PC-3 (cell line): ENCODE measurements around the gene EFCAB6. TPM values are rescaled to one million over a fixed set of nuclear protein-coding genes. Genes with fewer than 3 reads are reported as not detected.

Experiments used
- ATAC-seq: fragments of 200-7000 bp; cut with Tn5 transposase; 2 replicates; pipeline ENCODE4 v1.9.1; 2020; ENCODE audit warnings: mild to moderate bottlenecking, moderate library complexity
- BruUV-seq: library from RNA; stranded (reverse); fragments of 400-500 nt; replicated peaks from 2 replicates; lab custom pipeline; 2021; lab: Mats Ljungman, UMichigan
- CTCF ChIA-PET: fragments of 300-600 bp; sonication (Branson Sonifier 250); formaldehyde crosslinking; loops from one replicate; lab custom pipeline; 2022; ENCODE audit warnings: antibody characterized with exemption; lab: Charles Lee
- POLR2A ChIA-PET: fragments of 300-600 bp; sonication (Branson Sonifier 250); formaldehyde crosslinking; loops from one replicate; lab custom pipeline; 2022; ENCODE audit warnings: antibody characterized with exemption; ENCODE audit not compliant: unreplicated experiment; lab: Charles Lee
- DNase-seq: peaks from one replicate; pipeline ENCODE4 v3.0.0-alpha.2; 2015
- H2AFZ ChIP-seq: fragments of 300-600 bp; sonication (generic); 2 replicates; pipeline ENCODE4 v1.6.0; 2016; ENCODE audit warnings: antibody characterized with exemption, low read length
- H3F3A ChIP-seq: fragments of 300-600 bp; sonication (generic); one replicate; pipeline ENCODE4 v1.6.0; 2017; ENCODE audit warnings: antibody characterized with exemption, low read length, control low read depth, mild to moderate bottlenecking; ENCODE audit not compliant: unreplicated experiment
- H3K27ac ChIP-seq: fragments of 300-600 bp; sonication (generic); 2 replicates; pipeline ENCODE4 v1.5.1; 2016; ENCODE audit warnings: mild to moderate bottlenecking, low read length
- H3K27me3 ChIP-seq: fragments of 300-600 bp; sonication (generic); 2 replicates; pipeline ENCODE4 v1.6.1; 2016; ENCODE audit warnings: low read length, mixed read lengths
- H3K36me3 ChIP-seq: fragments of 300-600 bp; sonication (generic); 2 replicates; pipeline ENCODE4 v1.6.1; 2016; ENCODE audit warnings: low read depth, mixed run types, low read length, mixed read lengths
- H3K4me1 ChIP-seq: fragments of 300-600 bp; sonication (generic); 2 replicates; pipeline ENCODE4 v1.5.1; 2016; ENCODE audit warnings: low read length; ENCODE audit not compliant: insufficient read depth
- H3K4me2 ChIP-seq: fragments of 300-600 bp; sonication (generic); 2 replicates; pipeline ENCODE4 v1.6.0; 2016; ENCODE audit warnings: low read length
- H3K4me3 ChIP-seq: fragments of 300-600 bp; sonication (generic); 2 replicates; pipeline ENCODE4 v1.5.1; 2016; ENCODE audit warnings: mild to moderate bottlenecking, low read length, mixed read lengths
- H3K79me2 ChIP-seq: fragments of 300-600 bp; sonication (generic); 2 replicates; pipeline ENCODE4 v1.6.1; 2017; ENCODE audit warnings: low read length, mixed read lengths
- H3K9ac ChIP-seq: fragments of 300-600 bp; sonication (generic); 2 replicates; pipeline ENCODE4 v1.6.0; 2016; ENCODE audit warnings: mild to moderate bottlenecking, low read length
- H3K9me2 ChIP-seq: fragments of 300-600 bp; sonication (generic); replicated peaks from 2 replicates; pipeline ENCODE4 v1.6.1; 2016; ENCODE audit warnings: mixed run types, low read length, mixed read lengths
- H3K9me3 ChIP-seq: fragments of 300-600 bp; sonication (generic); 2 replicates; pipeline ENCODE4 v1.6.1; 2016; ENCODE audit warnings: low read length, mixed read lengths
- H4K20me1 ChIP-seq: fragments of 300-600 bp; sonication (generic); 2 replicates; pipeline ENCODE4 v1.6.1; 2016; ENCODE audit warnings: low read length, mixed read lengths
- EZH2 ChIP-seq: fragments of 300-600 bp; sonication (generic); IDR thresholded peaks from one replicate; pipeline ENCODE4 v1.6.1; 2017; ENCODE audit warnings: antibody characterized with exemption, mild to moderate bottlenecking, low read length; ENCODE audit not compliant: unreplicated experiment
- EZH2phosphoT487 ChIP-seq: fragments of 300-600 bp; sonication (generic); IDR thresholded peaks from 2 replicates; pipeline ENCODE4 v1.6.1; 2018; ENCODE audit warnings: mild to moderate bottlenecking, antibody characterized with exemption, low read length, borderline replicate concordance
- intact Hi-C: fragments of 100-400 bp; cut with micrococcal nuclease; formaldehyde crosslinking; loops from 2 replicates; pipeline ENCODE4 v1.9.0; 2023
- total RNA-seq: library from RNA; depleted of rRNA; stranded (reverse); fragments of >200 nt; gene quantifications from 2 replicates; pipeline ENCODE4 v1.2.3, GENCODE V29; 2014
- TF ChIP-seq, protein P1 (sequence below): fragments of 300-600 bp; sonication (generic); conservative IDR thresholded peaks from 2 replicates; pipeline ENCODE4 v1.5.1; 2017; ENCODE audit warnings: antibody characterized with exemption, low read depth, mild to moderate bottlenecking, low read length

EFCAB6 gene
- total RNA-seq, 1 experiment from 2014 or later = 0.07 TPM

GRCh38 chr22:43516996-43517635 is 295.0 kb downstream of the EFCAB6 start:
- POLR2A ChIA-PET = no interaction called here
- H3K4me1 ChIP-seq = peaks cover 13% of the 10 kb centered on the region
- no peaks in the 10 kb centered on the region for H3K9me2 ChIP-seq
- ATAC-seq (no peak), DNase-seq (no peak)
- H2AFZ ChIP-seq = no peak overlapping the region
- BruUV-seq = no TSS peak
- no peak overlapping the region for H3K27ac ChIP-seq
- no peaks in the 10 kb centered on the region for H3F3A ChIP-seq
- CTCF ChIA-PET = no interaction called here
- H3K9me3 ChIP-seq = no peaks in the 10 kb centered on the region
- H3K9ac ChIP-seq = no peak overlapping the region
- no peak overlapping the region for H3K4me3 ChIP-seq
- H3K36me3 ChIP-seq = no peaks in the 10 kb centered on the region
- H3K27me3 ChIP-seq = no peaks in the 10 kb centered on the region
- no peaks in the 10 kb centered on the region for H3K79me2 ChIP-seq
- no peaks in the 10 kb centered on the region for H4K20me1 ChIP-seq
- H3K4me2 ChIP-seq = no peak overlapping the region
- TF ChIP-seq, protein P1, sequence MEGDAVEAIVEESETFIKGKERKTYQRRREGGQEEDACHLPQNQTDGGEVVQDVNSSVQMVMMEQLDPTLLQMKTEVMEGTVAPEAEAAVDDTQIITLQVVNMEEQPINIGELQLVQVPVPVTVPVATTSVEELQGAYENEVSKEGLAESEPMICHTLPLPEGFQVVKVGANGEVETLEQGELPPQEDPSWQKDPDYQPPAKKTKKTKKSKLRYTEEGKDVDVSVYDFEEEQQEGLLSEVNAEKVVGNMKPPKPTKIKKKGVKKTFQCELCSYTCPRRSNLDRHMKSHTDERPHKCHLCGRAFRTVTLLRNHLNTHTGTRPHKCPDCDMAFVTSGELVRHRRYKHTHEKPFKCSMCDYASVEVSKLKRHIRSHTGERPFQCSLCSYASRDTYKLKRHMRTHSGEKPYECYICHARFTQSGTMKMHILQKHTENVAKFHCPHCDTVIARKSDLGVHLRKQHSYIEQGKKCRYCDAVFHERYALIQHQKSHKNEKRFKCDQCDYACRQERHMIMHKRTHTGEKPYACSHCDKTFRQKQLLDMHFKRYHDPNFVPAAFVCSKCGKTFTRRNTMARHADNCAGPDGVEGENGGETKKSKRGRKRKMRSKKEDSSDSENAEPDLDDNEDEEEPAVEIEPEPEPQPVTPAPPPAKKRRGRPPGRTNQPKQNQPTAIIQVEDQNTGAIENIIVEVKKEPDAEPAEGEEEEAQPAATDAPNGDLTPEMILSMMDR = no peak
- no peak for TF ChIP-seq EZH2phosphoT487
- no peak for TF ChIP-seq EZH2
- intact Hi-C loops = no loop called here

- ChIA-PET POLR2A (no interaction called here), CTCF (no interaction called here)
- ATAC-seq (no peak), DNase-seq (no peak)
- intact Hi-C loops = no loop called here
- Histone ChIP-seq H3K9me3 (no peaks in the 10 kb centered on the region), H3K4me1 (peaks cover 11% of the 10 kb centered on the region), H3K27ac (no peak overlapping the region), H3F3A (no peaks in the 10 kb centered on the region), H3K9me2 (no peaks in the 10 kb centered on the region), H2AFZ (no peak overlapping the region), H3K4me2 (no peak overlapping the region), H3K27me3 (no peaks in the 10 kb centered on the region), H3K36me3 (no peaks in the 10 kb centered on the region), H3K79me2 (no peaks in the 10 kb centered on the region), H3K9ac (no peak overlapping the region), H4K20me1 (no peaks in the 10 kb centered on the region), H3K4me3 (no peak overlapping the region)
- no peak for TF ChIP-seq EZH2
- no peak for TF ChIP-seq EZH2phosphoT487
- TF ChIP-seq, protein P1 = no peak
- no TSS peak for BruUV-seq
Observed at GRCh38 chr22:43516386-43516785, 295.7 kb downstream of the EFCAB6 start.

- no peaks in the 10 kb centered on the region for H3K27me3 ChIP-seq
- POLR2A ChIA-PET = no interaction called here
- H3K27ac ChIP-seq = no peak overlapping the region
- BruUV-seq = no TSS peak
- H2AFZ ChIP-seq = no peak overlapping the region
- ATAC-seq (no peak), DNase-seq (no peak)
- H3K36me3 ChIP-seq = no peaks in the 10 kb centered on the region
- H3K9ac ChIP-seq = no peak overlapping the region
- TF ChIP-seq EZH2 = no peak
- TF ChIP-seq, protein P1 = no peak
- TF ChIP-seq EZH2phosphoT487 = no peak
- no peaks in the 10 kb centered on the region for H3K79me2 ChIP-seq
- no peaks in the 10 kb centered on the region for H3K9me2 ChIP-seq
- CTCF ChIA-PET = no interaction called here
- H3F3A ChIP-seq = no peaks in the 10 kb centered on the region
- intact Hi-C loops = no loop called here
- H4K20me1 ChIP-seq = no peaks in the 10 kb centered on the region
- no peak overlapping the region for H3K4me3 ChIP-seq
- H3K4me2 ChIP-seq = no peak overlapping the region
- peaks cover 6% of the 10 kb centered on the region for H3K4me1 ChIP-seq
- H3K9me3 ChIP-seq = no peaks in the 10 kb centered on the region
Observed at GRCh38 chr22:43515902-43516301, 296.2 kb downstream of the EFCAB6 start.
